A549 (cell line): Measurements from ENCODE around the gene MEI1. TPM values are rescaled to one million over a fixed set of nuclear protein-coding genes. Genes with fewer than 3 reads are reported as not detected.

Experiments used
- ATAC-seq, 2 experiments: fragments of 200-7000 bp in 1 of 2; fragments of >200 bp in 1 of 2; cut with Nextera tagmentation in 1 of 2; cut with Tn5 transposase in 1 of 2; 3 replicates each; pipeline versions ENCODE4 v1.8.0 to v1.9.1; 2018 to 2020; ENCODE audit warnings: mild to moderate bottlenecking in 1 of 2, moderate library complexity in 1 of 2
- CTCF ChIA-PET: fragments of 300-600 bp; sonication (Branson Sonifier 250); formaldehyde crosslinking; extraction: SDS; loops from one replicate; lab custom pipeline; 2021; ENCODE audit warnings: antibody characterized with exemption, inconsistent platforms; lab: Yijun Ruan, JAX
- POLR2A ChIA-PET: fragments of 350-600 bp; formaldehyde crosslinking; extraction: SDS; loops from one replicate; lab custom pipeline; 2021; ENCODE audit warnings: antibody characterized with exemption, inconsistent platforms; lab: Yijun Ruan, JAX
- DNase-seq, 2 experiments: peaks; one replicate each; pipeline versions ENCODE4 v3.0.0 to v3.0.0-alpha.2; 2011 to 2016; ENCODE audit warnings: low read depth in 1 of 2, low spot score in 1 of 2
- FAIRE-seq: peaks from 2 replicates; lab custom pipeline; 2011; peaks lifted over from hg19 to GRCh38; lab: Jason Lieb, UNC
- H3K27ac ChIP-seq, 2 experiments: fragments of >200 bp; sonication (Bioruptor Twin); formaldehyde crosslinking; 3 replicates each; pipeline ENCODE4 v1.5.1; 2016 to 2017
- H3K4me1 ChIP-seq: fragments of >200 bp; sonication (Bioruptor Twin); formaldehyde crosslinking; 3 replicates; pipeline ENCODE4 v1.6.1; 2016
- H3K4me2 ChIP-seq: fragments of >200 bp; sonication (Bioruptor Twin); formaldehyde crosslinking; 3 replicates; pipeline ENCODE4 v1.6.1; 2016
- H3K4me3 ChIP-seq: fragments of >200 bp; sonication (Bioruptor Twin); formaldehyde crosslinking; 3 replicates; pipeline ENCODE4 v1.5.1; 2016
- H3K9me3 ChIP-seq: fragments of >200 bp; sonication (Bioruptor Twin); formaldehyde crosslinking; 3 replicates; pipeline ENCODE4 v1.6.1; 2016
- ATOH8 ChIP-seq: fragments of 250-450 bp; sonication (Bioruptor Pico); IDR thresholded peaks from 2 replicates; pipeline ENCODE4 v1.5.0; 2020; ENCODE audit warnings: low read depth, mild to moderate bottlenecking, moderate library complexity
- CBX8 ChIP-seq: fragments of 200-600 bp; sonication (generic); IDR thresholded peaks from 2 replicates; pipeline ENCODE4 v1.6.1; 2016
- CEBPB ChIP-seq, 2 experiments: fragments of >200 bp in 1 of 2; sonication (Bioruptor Twin) in 1 of 2; formaldehyde crosslinking in 1 of 2; IDR thresholded peaks; 2 replicates each; pipeline ENCODE4 v1.6.1; 2012 to 2016
- E2F6 ChIP-seq: IDR thresholded peaks from 2 replicates; pipeline ENCODE4 v1.6.1; 2012; ENCODE audit warnings: low read depth, borderline replicate concordance
- EP300 ChIP-seq, 2 experiments: fragments of >200 bp; sonication (Bioruptor Twin); formaldehyde crosslinking; IDR thresholded peaks; 2 replicates in 1 of 2; 3 replicates in 1 of 2; pipeline ENCODE4 v1.6.1; 2016 to 2017
- ESRRA ChIP-seq: fragments of 150-350 bp; IDR thresholded peaks from 2 replicates; pipeline ENCODE4 v1.6.1; 2014; ENCODE audit warnings: mild to moderate bottlenecking, low read length, borderline replicate concordance
- FOSL2 ChIP-seq, 2 experiments: fragments of 450-650 bp in 1 of 2; fragments of >200 bp in 1 of 2; sonication (Bioruptor Twin) in 1 of 2; formaldehyde crosslinking; IDR thresholded peaks; 2 replicates each; pipeline versions ENCODE4 v1.5.0 to v1.6.1; 2016 to 2020; ENCODE audit warnings: mild to moderate bottlenecking in 1 of 2, moderate library complexity in 1 of 2
- FOXS1 ChIP-seq: fragments of 250-450 bp; sonication (Bioruptor Pico); IDR thresholded peaks from 2 replicates; pipeline ENCODE4 v1.5.0; 2020; ENCODE audit warnings: mild to moderate bottlenecking, moderate library complexity
- HDAC2 ChIP-seq: fragments of 200-600 bp; sonication (generic); IDR thresholded peaks from 2 replicates; pipeline ENCODE4 v1.6.1; 2016
- HOXA7 ChIP-seq: fragments of 250-450 bp; sonication (Bioruptor Pico); IDR thresholded peaks from 2 replicates; pipeline ENCODE4 v1.5.0; 2020; ENCODE audit warnings: mild to moderate bottlenecking, moderate library complexity
- HOXB5 ChIP-seq: fragments of 250-450 bp; sonication (Bioruptor Pico); IDR thresholded peaks from 2 replicates; pipeline ENCODE4 v1.5.0; 2020; ENCODE audit warnings: mild to moderate bottlenecking, moderate library complexity
- JUN ChIP-seq, 2 experiments: fragments of >200 bp; sonication (Bioruptor Twin); formaldehyde crosslinking; IDR thresholded peaks; 2 replicates in 1 of 2; 3 replicates in 1 of 2; pipeline ENCODE4 v1.6.1; 2016 to 2017
- JUNB ChIP-seq: fragments of >200 bp; sonication (Bioruptor Twin); formaldehyde crosslinking; IDR thresholded peaks from 2 replicates; pipeline ENCODE4 v1.6.1; 2016
- MAFK ChIP-seq: fragments of 450-650 bp; IDR thresholded peaks from 2 replicates; pipeline ENCODE4 v1.6.1; 2014; ENCODE audit not compliant: partially characterized antibody
- MAZ ChIP-seq: fragments of 150-350 bp; IDR thresholded peaks from 2 replicates; pipeline ENCODE4 v1.6.1; 2014; ENCODE audit warnings: antibody characterized with exemption, low read depth, low read length, borderline replicate concordance
- NFE2L2 ChIP-seq: fragments of 150-350 bp; conservative IDR thresholded peaks from 2 replicates; pipeline ENCODE4 v1.6.1; 2014; ENCODE audit warnings: low read length
- RAD21 ChIP-seq, 2 experiments: fragments of >200 bp in 1 of 2; sonication (Bioruptor Twin) in 1 of 2; formaldehyde crosslinking in 1 of 2; IDR thresholded peaks in 1 of 2; conservative IDR thresholded peaks in 1 of 2; 2 replicates in 1 of 2; 3 replicates in 1 of 2; pipeline ENCODE4 v1.6.1; 2012 to 2018; ENCODE audit warnings: inconsistent platforms in 1 of 2
- RCOR1 ChIP-seq: fragments of 150-350 bp; IDR thresholded peaks from 2 replicates; pipeline ENCODE4 v1.6.1; 2014; ENCODE audit warnings: antibody characterized with exemption, low read length, low read depth
- RFX5 ChIP-seq: fragments of 450-650 bp; IDR thresholded peaks from 2 replicates; pipeline ENCODE4 v1.7.1; 2014; ENCODE audit warnings: antibody characterized with exemption, mild to moderate bottlenecking, moderate library complexity
- SMC3 ChIP-seq: fragments of >200 bp; sonication (Bioruptor Twin); formaldehyde crosslinking; IDR thresholded peaks from 3 replicates; pipeline ENCODE4 v1.6.1; 2018; ENCODE audit warnings: inconsistent platforms
- ZFP36 ChIP-seq: fragments of 450-650 bp; IDR thresholded peaks from 2 replicates; pipeline ENCODE4 v1.6.1; 2014; ENCODE audit warnings: borderline replicate concordance; ENCODE audit not compliant: partially characterized antibody
- ZSCAN20 ChIP-seq: fragments of 250-450 bp; sonication (Bioruptor Pico); IDR thresholded peaks from 2 replicates; pipeline ENCODE4 v1.8.0; 2022; ENCODE audit warnings: mild to moderate bottlenecking, moderate library complexity
- WGBS: methylation state at CpG from one replicate; pipeline ENCODE4 v1.1.6; 2017; ENCODE audit errors: missing lambda C conversion rate; 5-methylcytosine and 5-hydroxymethylcytosine counted together
- polyA plus RNA-seq, 4 experiments: library from polyadenylated mRNA; depleted of rRNA in 3 of 4; stranded (reverse); fragments of >200 nt; fragmentation: RNase III in 1 of 4; extraction: RNeasy Plus Mini Kit Qiagen cat#74134 plus additional on column Dnase treatment in 1 of 4; gene quantifications; 2 replicates in 3 of 4; 3 replicates in 1 of 4; pipeline ENCODE4 v1.2.3, GENCODE V29; 2011 to 2017
- TF ChIP-seq, protein P1 (sequence below): IDR thresholded peaks from 2 replicates; pipeline ENCODE4 v1.6.1; 2012
- TF ChIP-seq, protein P2 (sequence below): fragments of 200-600 bp; sonication (generic); IDR thresholded peaks from 2 replicates; pipeline ENCODE4 v1.6.1; 2016; ENCODE audit warnings: antibody characterized with exemption, mild to moderate bottlenecking, moderate library complexity
- TF ChIP-seq, protein P3 (sequence below): fragments of >200 bp; sonication (Bioruptor Twin); formaldehyde crosslinking; IDR thresholded peaks from 3 replicates; pipeline ENCODE4 v1.5.1; 2016
- TF ChIP-seq, protein P4 (sequence below): fragments of 250-450 bp; sonication (Bioruptor Pico); IDR thresholded peaks from 2 replicates; pipeline ENCODE4 v1.5.0; 2021; ENCODE audit warnings: mild to moderate bottlenecking, moderate library complexity, borderline replicate concordance

MEI1 gene
- polyA plus RNA-seq, 2 of the 4 experiments (the other 2 are of a cell fraction), result 0.12 TPM; not detected in 1

- FAIRE-seq (no peak), DNase-seq (peak; percentile 62 to 67), ATAC-seq (peak; percentile 77 to 86)
- TF ChIP-seq MAFK (no peak), HOXA7 (CRISPR knock-in tag) (no peak), NFE2L2 (no peak), HOXB5 (CRISPR knock-in tag) (no peak), RCOR1 (no peak), RAD21 (conservative IDR thresholded peaks at IDR 0.05 in 1 of 2, IDR thresholded peaks at IDR 0.05 in 1 of 2) (peak; percentile 62), FOXS1 (no peak), CEBPB (IDR thresholded peaks at IDR 0.05) (no peak), CBX8 (no peak), JUN (IDR thresholded peaks at IDR 0.05) (no peak), MAZ (no peak), FOSL2 (IDR thresholded peaks at IDR 0.05) (no peak), FOSL2 (CRISPR knock-in tag; IDR thresholded peaks at IDR 0.05) (peak; percentile 54), HDAC2 (no peak), E2F6 (no peak), EP300 (IDR thresholded peaks at IDR 0.05) (no peak), RFX5 (no peak), ESRRA (no peak), JUNB (no peak), ATOH8 (CRISPR knock-in tag) (no peak), ZSCAN20 (no peak), SMC3 (peak; percentile 54), ZFP36 (no peak)
- TF ChIP-seq, protein P1, sequence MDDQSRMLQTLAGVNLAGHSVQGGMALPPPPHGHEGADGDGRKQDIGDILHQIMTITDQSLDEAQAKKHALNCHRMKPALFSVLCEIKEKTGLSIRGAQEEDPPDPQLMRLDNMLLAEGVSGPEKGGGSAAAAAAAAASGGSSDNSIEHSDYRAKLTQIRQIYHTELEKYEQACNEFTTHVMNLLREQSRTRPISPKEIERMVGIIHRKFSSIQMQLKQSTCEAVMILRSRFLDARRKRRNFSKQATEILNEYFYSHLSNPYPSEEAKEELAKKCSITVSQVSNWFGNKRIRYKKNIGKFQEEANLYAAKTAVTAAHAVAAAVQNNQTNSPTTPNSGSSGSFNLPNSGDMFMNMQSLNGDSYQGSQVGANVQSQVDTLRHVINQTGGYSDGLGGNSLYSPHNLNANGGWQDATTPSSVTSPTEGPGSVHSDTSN, result no peak
- TF ChIP-seq, protein P2, sequence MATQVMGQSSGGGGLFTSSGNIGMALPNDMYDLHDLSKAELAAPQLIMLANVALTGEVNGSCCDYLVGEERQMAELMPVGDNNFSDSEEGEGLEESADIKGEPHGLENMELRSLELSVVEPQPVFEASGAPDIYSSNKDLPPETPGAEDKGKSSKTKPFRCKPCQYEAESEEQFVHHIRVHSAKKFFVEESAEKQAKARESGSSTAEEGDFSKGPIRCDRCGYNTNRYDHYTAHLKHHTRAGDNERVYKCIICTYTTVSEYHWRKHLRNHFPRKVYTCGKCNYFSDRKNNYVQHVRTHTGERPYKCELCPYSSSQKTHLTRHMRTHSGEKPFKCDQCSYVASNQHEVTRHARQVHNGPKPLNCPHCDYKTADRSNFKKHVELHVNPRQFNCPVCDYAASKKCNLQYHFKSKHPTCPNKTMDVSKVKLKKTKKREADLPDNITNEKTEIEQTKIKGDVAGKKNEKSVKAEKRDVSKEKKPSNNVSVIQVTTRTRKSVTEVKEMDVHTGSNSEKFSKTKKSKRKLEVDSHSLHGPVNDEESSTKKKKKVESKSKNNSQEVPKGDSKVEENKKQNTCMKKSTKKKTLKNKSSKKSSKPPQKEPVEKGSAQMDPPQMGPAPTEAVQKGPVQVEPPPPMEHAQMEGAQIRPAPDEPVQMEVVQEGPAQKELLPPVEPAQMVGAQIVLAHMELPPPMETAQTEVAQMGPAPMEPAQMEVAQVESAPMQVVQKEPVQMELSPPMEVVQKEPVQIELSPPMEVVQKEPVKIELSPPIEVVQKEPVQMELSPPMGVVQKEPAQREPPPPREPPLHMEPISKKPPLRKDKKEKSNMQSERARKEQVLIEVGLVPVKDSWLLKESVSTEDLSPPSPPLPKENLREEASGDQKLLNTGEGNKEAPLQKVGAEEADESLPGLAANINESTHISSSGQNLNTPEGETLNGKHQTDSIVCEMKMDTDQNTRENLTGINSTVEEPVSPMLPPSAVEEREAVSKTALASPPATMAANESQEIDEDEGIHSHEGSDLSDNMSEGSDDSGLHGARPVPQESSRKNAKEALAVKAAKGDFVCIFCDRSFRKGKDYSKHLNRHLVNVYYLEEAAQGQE, result no peak
- TF ChIP-seq, protein P3, sequence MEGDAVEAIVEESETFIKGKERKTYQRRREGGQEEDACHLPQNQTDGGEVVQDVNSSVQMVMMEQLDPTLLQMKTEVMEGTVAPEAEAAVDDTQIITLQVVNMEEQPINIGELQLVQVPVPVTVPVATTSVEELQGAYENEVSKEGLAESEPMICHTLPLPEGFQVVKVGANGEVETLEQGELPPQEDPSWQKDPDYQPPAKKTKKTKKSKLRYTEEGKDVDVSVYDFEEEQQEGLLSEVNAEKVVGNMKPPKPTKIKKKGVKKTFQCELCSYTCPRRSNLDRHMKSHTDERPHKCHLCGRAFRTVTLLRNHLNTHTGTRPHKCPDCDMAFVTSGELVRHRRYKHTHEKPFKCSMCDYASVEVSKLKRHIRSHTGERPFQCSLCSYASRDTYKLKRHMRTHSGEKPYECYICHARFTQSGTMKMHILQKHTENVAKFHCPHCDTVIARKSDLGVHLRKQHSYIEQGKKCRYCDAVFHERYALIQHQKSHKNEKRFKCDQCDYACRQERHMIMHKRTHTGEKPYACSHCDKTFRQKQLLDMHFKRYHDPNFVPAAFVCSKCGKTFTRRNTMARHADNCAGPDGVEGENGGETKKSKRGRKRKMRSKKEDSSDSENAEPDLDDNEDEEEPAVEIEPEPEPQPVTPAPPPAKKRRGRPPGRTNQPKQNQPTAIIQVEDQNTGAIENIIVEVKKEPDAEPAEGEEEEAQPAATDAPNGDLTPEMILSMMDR, result peak; percentile 68
- TF ChIP-seq, protein P4, sequence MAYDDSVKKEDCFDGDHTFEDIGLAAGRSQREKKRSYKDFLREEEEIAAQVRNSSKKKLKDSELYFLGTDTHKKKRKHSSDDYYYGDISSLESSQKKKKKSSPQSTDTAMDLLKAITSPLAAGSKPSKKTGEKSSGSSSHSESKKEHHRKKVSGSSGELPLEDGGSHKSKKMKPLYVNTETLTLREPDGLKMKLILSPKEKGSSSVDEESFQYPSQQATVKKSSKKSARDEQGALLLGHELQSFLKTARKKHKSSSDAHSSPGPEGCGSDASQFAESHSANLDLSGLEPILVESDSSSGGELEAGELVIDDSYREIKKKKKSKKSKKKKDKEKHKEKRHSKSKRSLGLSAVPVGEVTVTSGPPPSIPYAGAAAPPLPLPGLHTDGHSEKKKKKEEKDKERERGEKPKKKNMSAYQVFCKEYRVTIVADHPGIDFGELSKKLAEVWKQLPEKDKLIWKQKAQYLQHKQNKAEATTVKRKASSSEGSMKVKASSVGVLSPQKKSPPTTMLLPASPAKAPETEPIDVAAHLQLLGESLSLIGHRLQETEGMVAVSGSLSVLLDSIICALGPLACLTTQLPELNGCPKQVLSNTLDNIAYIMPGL (CRISPR knock-in tag), result no peak
- 70% methylated on average over 3 of the region's 3 CpGs for WGBS
- CTCF ChIA-PET, result interaction anchor here (0.6 to 2.8 kb wide), 16 partner anchors 9 to 150 kb away, joined by 3 to 12 read pairs (median 3); no protein-coding TSS in a partner anchor
- peaks cover 10% of the 10 kb centered on the region for H3K4me1 ChIP-seq
- H3K27ac ChIP-seq, result peak overlapping the region in 1 of 2 experiments; percentile 51; a peak in 1 of 6 replicates
- H3K4me2 ChIP-seq, result no peak overlapping the region
- no peaks in the 10 kb centered on the region for H3K9me3 ChIP-seq
- H3K4me3 ChIP-seq, result no peak overlapping the region
- POLR2A ChIA-PET, result no interaction called here
Measured at GRCh38 chr22:41822317-41823057, 123.2 kb downstream of the MEI1 start.
